Ishikawa (cell line): ENCODE results near the gene SOCS1.

Source experiments
- TAF1 ChIP-seq: IDR thresholded peaks from 2 replicates; pipeline ENCODE4 v1.6.1; 2012; ENCODE audit warnings: low read depth, mild to moderate bottlenecking
- YY1 ChIP-seq: IDR thresholded peaks from 2 replicates; pipeline ENCODE4 v1.6.1; 2012; ENCODE audit warnings: low read depth

DNA sequence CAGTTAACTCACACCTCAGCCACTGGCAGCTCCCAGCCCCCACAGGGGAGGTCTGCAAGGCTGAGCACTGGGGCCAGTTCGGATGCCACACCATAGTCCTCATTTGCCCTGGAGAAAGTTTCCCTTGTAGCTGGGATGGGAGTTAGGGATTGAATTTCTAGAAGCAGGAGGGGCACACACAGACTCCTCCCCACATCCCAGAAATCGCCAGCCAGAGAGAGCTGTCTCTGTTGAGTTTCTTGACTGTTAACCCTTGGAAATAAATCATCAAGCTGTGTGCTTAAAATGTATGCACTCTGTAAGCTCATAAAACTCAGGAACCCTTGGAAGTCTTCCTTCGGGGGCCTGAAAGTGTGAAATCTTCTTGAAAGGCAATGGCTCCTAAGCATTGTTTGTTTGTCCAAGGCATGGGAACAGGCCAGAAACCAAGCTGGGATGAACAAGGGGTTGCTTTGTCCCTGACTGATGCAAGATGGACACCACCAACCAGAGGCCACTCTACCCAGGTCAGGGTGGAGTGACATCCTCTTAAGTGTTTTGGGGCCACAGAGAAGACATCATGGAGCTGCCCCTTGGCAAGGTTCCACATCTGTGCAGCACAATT, 17.8 kb upstream of the SOCS1 start:
- TF ChIP-seq TAF1 (no peak), YY1 (no peak)
